Heart left ventricle (tissue), 16 donors: ENCODE data around the gene GATAD2A. TPM values are rescaled to one million over a fixed set of nuclear protein-coding genes. Genes with fewer than 3 reads are reported as not detected.

Experiments used
- ATAC-seq, 4 donors: fragments of 200-7000 bp; cut with Tn5 transposase; one replicate each; pipeline ENCODE4 v1.9.1; 2020 to 2022; ENCODE audit warnings: moderate library complexity in 4 of 4, mild to moderate bottlenecking in 3 of 4, moderate number of reproducible peaks in 1 of 4
- DNase-seq, 5 donors: peaks; one replicate each; pipeline ENCODE4 v3.0.0-alpha.2; 2020
- H3K27ac ChIP-seq, 12 donors: fragments of 200-600 bp; sonication (generic) in 4 of 12; one replicate each; pipeline versions ENCODE4 v1.5.0 to v1.8.0; 2016 to 2022; ENCODE audit warnings: mild to moderate bottlenecking in 2 of 12
- H3K27me3 ChIP-seq, 9 donors: fragments of 200-600 bp; sonication (generic) in 2 of 9; one replicate each; pipeline versions ENCODE4 v1.5.1 to v1.8.0; 2016 to 2022; ENCODE audit warnings: mild to moderate bottlenecking in 3 of 9
- H3K36me3 ChIP-seq, 9 donors: fragments of 200-600 bp; sonication (generic) in 2 of 9; one replicate each; pipeline versions ENCODE4 v1.5.0 to v1.8.0; 2018 to 2022; ENCODE audit warnings: mild to moderate bottlenecking in 2 of 9
- H3K4me1 ChIP-seq, 12 donors: fragments of 200-600 bp; sonication (generic) in 4 of 12; one replicate each; pipeline versions ENCODE4 v1.5.0 to v1.8.0; 2016 to 2022; ENCODE audit warnings: mild to moderate bottlenecking in 3 of 12
- H3K4me3 ChIP-seq, 12 donors: fragments of 200-600 bp; sonication (generic) in 4 of 12; one replicate each; pipeline versions ENCODE4 v1.5.0 to v1.8.0; 2017 to 2022; ENCODE audit warnings: mild to moderate bottlenecking in 9 of 12, moderate library complexity in 4 of 12
- H3K9me3 ChIP-seq, 12 donors: fragments of 200-600 bp; sonication (generic) in 4 of 12; one replicate each; pipeline versions ENCODE4 v1.5.0 to v1.8.0; 2016 to 2022; ENCODE audit warnings: mild to moderate bottlenecking in 1 of 12
- POLR2A ChIP-seq, 2 donors: fragments of 450-650 bp; IDR thresholded peaks; one replicate each; pipeline ENCODE4 v1.6.1; 2017; ENCODE audit warnings: antibody characterized with exemption in 2 of 2, mild to moderate bottlenecking in 2 of 2, moderate library complexity in 2 of 2
- WGBS, 4 donors: extraction: QIAGEN DNeasy Blood & Tissue Kit in 2 of 4; methylation state at CpG; one replicate each; pipeline versions ENCODE4 v1.1.5 to v1.1.7; 2013 to 2018; 5-methylcytosine and 5-hydroxymethylcytosine counted together
- intact Hi-C, 10 donors: fragments of 100-400 bp; cut with DNase I; formaldehyde crosslinking; loops; one replicate each; pipeline versions ENCODE4 v1.11.1 to v1.14.2; 2022
- polyA plus RNA-seq, 2 donors: library from polyadenylated mRNA; stranded (reverse); fragments of 200-250 nt; gene quantifications; one replicate each; pipeline ENCODE4 v1.2.3, GENCODE V29; 2013
- total RNA-seq, 9 donors: library from RNA; depleted of rRNA in 2 of 9; stranded (reverse); fragments of >200 nt in 2 of 9; fragmentation: NEBNext Ultra II Directional in 3 of 9; extraction: Animal tissue kit (Norgen Biotek cat#: 25700) in 3 of 9; gene quantifications; one replicate each; pipeline versions ENCODE4 v1.1.0 to v1.2.4, GENCODE V29; 2016 to 2023
- TF ChIP-seq, protein P1 (sequence below), 12 donors: fragments of 200-600 bp; sonication (generic) in 4 of 12; IDR thresholded peaks; one replicate each; pipeline versions ENCODE4 v1.5.0 to v1.8.0; 2018 to 2022; ENCODE audit warnings: antibody characterized with exemption in 12 of 12, mild to moderate bottlenecking in 5 of 12
- donor health status: ischemic (EF 13 %, LVEDD 7.1; RV severe dilation, severe dysfunction).
- donor health status: healthy with polysubstance abuse.
- donor health status: DM: no; HTN: yes; CAD: no.
- donor health status: DM: no; HTN: no; CAD: no.
- donor health status: ischemic (EF 25% LVEDD 6.9; RV normal size, moderate dysfunction).
- donor health status: ischemic (EF 25% LVEDD 5.7; RV mildly dilated, moderate dysfunction).
- donor health status: healthy.
- donor health status: DM: yes; HTN: yes; CAD: no.
- donor health status: ischemic (EF 35%, LVEDD 5.7; RV mildly dilated, moderate dysfunction).
- donor health status: nonischemic (EF 11% LVEDD 7.7; RV severe dilation, severe dysfunction).
- donor health status: DM: yes; HTN: yes; CAD: no.
- donor health status: PGD.
- donor health status: ischemic (EF 29% LVEDD 5.4; RV normal size, mild dysfunction).
- donor health status: nonischemic (EF 23%, LVEDD 6.1; RV moderate dilation, normal function).

The GATAD2A gene
- total and polyA plus RNA-seq, 11 donors: 7.5 to 49.5 (median 30.5) TPM

DNA sequence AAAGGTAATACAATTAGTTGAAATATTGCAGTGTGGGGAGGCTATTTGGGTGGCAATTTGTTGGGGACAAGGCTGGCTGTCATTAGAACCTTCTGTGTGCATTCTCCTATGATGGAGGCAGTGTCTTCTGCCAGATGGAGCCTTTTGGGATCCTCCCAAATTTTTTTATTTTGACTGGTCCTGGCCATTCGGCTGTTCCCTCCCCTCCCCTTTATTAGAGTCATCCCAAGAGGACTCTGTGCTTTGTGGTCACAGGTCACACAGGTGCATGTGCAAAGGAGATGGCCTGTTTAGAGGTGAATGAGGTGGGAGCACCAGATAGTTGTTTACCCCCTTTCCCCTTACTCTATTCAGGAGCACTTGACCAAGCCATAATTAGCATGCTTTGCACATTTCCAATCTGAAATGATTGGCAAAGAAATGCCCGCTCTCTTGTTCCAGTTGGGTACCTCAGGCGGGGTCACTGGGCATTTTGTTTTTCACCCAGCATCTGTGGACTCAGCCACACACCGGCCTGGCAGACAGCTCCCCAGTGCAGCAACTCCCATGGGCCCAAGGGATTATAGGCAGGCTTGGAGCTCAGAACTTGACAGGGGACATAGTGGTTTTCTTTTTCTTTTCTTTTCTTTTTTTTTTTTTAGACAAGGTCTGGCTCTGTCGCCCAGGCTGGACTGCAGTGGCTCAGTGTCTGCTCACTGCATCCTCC, 19.8 kb downstream of the GATAD2A start:
- intact Hi-C loops: no loop called here
- Histone ChIP-seq H3K27me3 (no peaks in the 10 kb centered on the region), H3K27ac (no peak overlapping the region), H3K4me1 (peaks cover 0 to 76% (median 39%) of the 10 kb centered on the region in 12 donors), H3K4me3 (no peak overlapping the region), H3K9me3 (no peaks in the 10 kb centered on the region), H3K36me3 (peaks cover 0 to 15% (median 0%) of the 10 kb centered on the region in 9 donors)
- 62 to 80% (median 74%) methylated on average over 5 of the region's 5 CpGs for WGBS, 4 donors
- ATAC-seq (no peak), DNase-seq (no peak)
- TF ChIP-seq, protein P1, sequence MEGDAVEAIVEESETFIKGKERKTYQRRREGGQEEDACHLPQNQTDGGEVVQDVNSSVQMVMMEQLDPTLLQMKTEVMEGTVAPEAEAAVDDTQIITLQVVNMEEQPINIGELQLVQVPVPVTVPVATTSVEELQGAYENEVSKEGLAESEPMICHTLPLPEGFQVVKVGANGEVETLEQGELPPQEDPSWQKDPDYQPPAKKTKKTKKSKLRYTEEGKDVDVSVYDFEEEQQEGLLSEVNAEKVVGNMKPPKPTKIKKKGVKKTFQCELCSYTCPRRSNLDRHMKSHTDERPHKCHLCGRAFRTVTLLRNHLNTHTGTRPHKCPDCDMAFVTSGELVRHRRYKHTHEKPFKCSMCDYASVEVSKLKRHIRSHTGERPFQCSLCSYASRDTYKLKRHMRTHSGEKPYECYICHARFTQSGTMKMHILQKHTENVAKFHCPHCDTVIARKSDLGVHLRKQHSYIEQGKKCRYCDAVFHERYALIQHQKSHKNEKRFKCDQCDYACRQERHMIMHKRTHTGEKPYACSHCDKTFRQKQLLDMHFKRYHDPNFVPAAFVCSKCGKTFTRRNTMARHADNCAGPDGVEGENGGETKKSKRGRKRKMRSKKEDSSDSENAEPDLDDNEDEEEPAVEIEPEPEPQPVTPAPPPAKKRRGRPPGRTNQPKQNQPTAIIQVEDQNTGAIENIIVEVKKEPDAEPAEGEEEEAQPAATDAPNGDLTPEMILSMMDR (IDR thresholded peaks at IDR 0.05): no peak
- TF ChIP-seq POLR2A (IDR thresholded peaks at IDR 0.05): no peak

DNA sequence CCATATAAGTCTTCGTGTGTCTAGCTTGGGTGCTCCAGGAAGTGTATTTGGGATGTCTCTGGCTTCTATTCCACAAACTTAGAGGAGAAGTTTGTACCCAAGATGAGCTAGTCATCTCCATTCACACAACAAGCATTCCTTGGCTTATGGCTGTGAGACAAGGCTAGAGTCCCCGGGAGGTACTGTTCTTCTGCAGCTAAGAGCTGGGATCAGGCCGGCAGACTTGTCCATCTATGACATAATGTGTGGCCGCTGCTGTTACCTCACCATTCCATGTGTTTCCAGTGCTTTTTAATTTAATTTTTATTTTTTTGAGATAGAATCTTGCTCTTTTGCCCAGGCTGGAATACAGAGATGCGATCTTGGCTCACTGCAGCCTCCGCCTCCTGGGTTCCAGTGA, 20.7 kb downstream of the GATAD2A start:
- no peak for DNase-seq
- intact Hi-C loops: no loop called here
- peaks cover 0 to 72% (median 38%) of the 10 kb centered on the region in 12 donors for H3K4me1 ChIP-seq
- no peak for TF ChIP-seq POLR2A (IDR thresholded peaks at IDR 0.05)
- TF ChIP-seq, protein P1 (IDR thresholded peaks at IDR 0.05): no peak
- no peaks in the 10 kb centered on the region for H3K27me3 ChIP-seq
- H3K36me3 ChIP-seq: peaks cover 0 to 15% (median 0%) of the 10 kb centered on the region in 9 donors
- H3K9me3 ChIP-seq: no peaks in the 10 kb centered on the region
- no peak for ATAC-seq
- H3K27ac ChIP-seq: no peak overlapping the region
- WGBS, 4 donors: 83 to 89% (median 88%) methylated on average over 6 of the region's 6 CpGs
- H3K4me3 ChIP-seq: no peak overlapping the region

DNA sequence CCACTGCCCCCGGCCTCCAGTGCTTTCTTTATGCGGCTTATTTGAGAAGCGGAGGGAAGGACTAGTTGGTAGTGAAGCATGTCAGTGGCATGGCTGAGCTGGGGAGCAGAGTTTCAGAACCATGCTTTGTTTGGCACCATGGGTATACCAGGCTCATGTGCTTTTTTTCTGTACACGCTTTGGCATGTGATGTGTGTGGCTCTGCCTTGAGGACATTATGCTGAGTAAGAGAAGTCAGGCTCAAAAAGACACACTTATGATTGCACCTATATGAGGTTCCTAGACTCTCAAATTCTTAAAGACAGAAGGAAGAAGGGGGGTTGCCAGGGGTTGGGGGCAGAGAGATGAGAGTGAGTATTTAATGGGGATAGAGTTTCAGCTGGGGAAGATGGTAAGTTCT, 21.3 kb downstream of the GATAD2A start:
- WGBS, 4 donors: 86 to 96% (median 93%) methylated on average over 4 of the region's 4 CpGs
- TF ChIP-seq, protein P1 (IDR thresholded peaks at IDR 0.05): no peak
- no peak for TF ChIP-seq POLR2A (IDR thresholded peaks at IDR 0.05)
- ATAC-seq (no peak), DNase-seq (no peak)
- no peaks in the 10 kb centered on the region for H3K9me3 ChIP-seq
- H3K36me3 ChIP-seq: peaks cover 0 to 15% (median 0%) of the 10 kb centered on the region in 9 donors
- no peaks in the 10 kb centered on the region for H3K27me3 ChIP-seq
- H3K4me3 ChIP-seq: no peak overlapping the region
- intact Hi-C loops: no loop called here
- no peak overlapping the region for H3K27ac ChIP-seq
- H3K4me1 ChIP-seq: peaks cover 0 to 72% (median 40%) of the 10 kb centered on the region in 12 donors

DNA sequence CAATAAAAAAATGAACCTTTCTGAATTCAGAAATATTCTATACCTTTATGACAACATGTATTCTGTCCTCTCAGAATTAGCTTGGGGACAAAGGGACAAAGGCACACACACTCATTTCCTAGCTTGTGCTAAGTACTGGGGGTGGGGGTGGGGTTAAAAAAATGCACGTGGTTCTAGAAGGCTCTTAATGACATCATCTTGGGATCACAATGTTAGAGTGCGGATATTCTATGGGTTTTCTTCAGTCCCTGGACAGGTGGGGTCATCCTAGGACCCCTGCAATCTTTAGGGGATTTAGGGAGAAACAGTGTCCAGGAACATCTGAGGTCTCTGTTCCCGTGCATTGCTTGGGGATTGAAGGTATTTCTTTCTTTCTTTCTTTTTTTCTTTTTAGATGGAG, 21.8 kb downstream of the GATAD2A start:
- no peak for TF ChIP-seq POLR2A (IDR thresholded peaks at IDR 0.05)
- TF ChIP-seq, protein P1 (IDR thresholded peaks at IDR 0.05): no peak

More for the DNA sequence above, 21.8 kb downstream of the GATAD2A start:
- intact Hi-C loops: no loop called here
- Histone ChIP-seq H3K9me3 (no peaks in the 10 kb centered on the region), H3K4me3 (no peak overlapping the region), H3K36me3 (peaks cover 0 to 15% (median 0%) of the 10 kb centered on the region in 9 donors), H3K27me3 (no peaks in the 10 kb centered on the region), H3K4me1 (peaks cover 0 to 69% (median 44%) of the 10 kb centered on the region in 12 donors), H3K27ac (no peak overlapping the region)
- ATAC-seq (no peak), DNase-seq (no peak)
- 65 to 67% (median 66%) methylated on average over 3 of the region's 3 CpGs for WGBS, 4 donors
